GM12891 (cell line): ENCODE results near the gene ARHGEF18.

Experiments
- POLR2AphosphoS5 ChIP-seq: IDR thresholded peaks from 2 replicates; pipeline ENCODE4 v1.6.1; 2011; ENCODE audit warnings: low read depth, low read length, control low read depth
- TAF1 ChIP-seq: IDR thresholded peaks from 2 replicates; pipeline ENCODE4 v1.6.1; 2011; ENCODE audit warnings: low read depth, low read length, control low read depth

DNA sequence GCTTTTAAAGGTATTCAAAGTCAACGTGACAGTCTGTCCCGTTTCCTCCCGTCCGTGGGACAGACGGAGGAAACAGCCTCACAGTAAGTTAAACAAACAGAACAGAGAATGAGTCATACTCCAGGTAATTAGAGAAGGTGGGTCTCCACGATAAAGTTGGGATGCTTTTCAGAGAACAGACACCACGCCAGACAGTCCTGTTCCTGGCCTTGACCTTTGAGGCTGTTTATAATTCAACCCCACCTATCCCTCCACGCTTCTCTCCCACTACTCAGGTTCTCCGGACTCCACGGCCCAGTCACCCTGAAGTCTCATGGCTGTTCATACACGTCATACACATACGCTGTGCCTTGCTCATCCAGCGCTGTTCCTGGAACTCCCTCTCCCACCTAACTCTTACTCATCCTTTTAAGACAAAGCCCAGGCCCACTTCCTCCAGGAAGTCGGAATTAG, 42.5 kb downstream of the ARHGEF18 start:
- TF ChIP-seq TAF1 (no peak), POLR2AphosphoS5 (no peak)
